Caki2 (cell line): ENCODE data around the gene RXFP4. TPM values are rescaled to one million over a fixed set of nuclear protein-coding genes. Genes with fewer than 3 reads are reported as not detected.

ENCODE experiments used
- DNase-seq: peaks from one replicate; pipeline ENCODE4 v3.0.0-alpha.2; 2015; ENCODE audit warnings: low read depth
- in situ Hi-C: cut with HindIII; loops from 2 replicates; pipeline ENCODE4 v1.10.0; 2016; ENCODE audit warnings: low sequenced_read_pairs, low pct_unique_long_range_greater_than_20kb, mixed read lengths
- total RNA-seq: library from RNA; depleted of rRNA; stranded (reverse); fragments of >200 nt; shearing (Covaris generic); gene quantifications from 2 replicates; pipeline ENCODE4 v1.2.3, GENCODE V29; 2014; ENCODE audit warnings: low replicate concordance

The RXFP4 gene
- total RNA-seq, 1 experiment from 2014 or later, result not detected

DNA sequence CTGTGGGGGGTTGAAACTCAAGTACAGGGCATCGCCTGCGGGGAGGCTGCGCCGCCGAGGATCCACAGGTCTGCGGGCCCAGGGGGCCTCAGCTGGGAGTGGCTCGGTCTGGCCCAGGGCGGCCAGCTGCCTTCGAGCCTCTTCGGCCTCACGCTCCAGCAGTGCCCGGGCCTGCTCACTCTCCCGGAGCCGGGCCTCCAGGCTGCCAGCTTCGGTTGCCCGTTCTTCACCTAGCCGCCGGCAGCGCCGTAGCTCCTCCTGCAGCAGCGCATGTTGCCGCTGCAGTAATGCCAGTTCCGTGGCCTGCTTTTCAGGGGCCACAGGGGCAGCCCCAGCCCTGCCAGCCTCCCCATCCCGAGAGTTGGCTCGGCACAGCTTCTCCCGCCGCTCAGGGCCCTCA is 9.4 kb downstream of the RXFP4 start:
- no peak for DNase-seq
- in situ Hi-C loops, result no loop called here

DNA sequence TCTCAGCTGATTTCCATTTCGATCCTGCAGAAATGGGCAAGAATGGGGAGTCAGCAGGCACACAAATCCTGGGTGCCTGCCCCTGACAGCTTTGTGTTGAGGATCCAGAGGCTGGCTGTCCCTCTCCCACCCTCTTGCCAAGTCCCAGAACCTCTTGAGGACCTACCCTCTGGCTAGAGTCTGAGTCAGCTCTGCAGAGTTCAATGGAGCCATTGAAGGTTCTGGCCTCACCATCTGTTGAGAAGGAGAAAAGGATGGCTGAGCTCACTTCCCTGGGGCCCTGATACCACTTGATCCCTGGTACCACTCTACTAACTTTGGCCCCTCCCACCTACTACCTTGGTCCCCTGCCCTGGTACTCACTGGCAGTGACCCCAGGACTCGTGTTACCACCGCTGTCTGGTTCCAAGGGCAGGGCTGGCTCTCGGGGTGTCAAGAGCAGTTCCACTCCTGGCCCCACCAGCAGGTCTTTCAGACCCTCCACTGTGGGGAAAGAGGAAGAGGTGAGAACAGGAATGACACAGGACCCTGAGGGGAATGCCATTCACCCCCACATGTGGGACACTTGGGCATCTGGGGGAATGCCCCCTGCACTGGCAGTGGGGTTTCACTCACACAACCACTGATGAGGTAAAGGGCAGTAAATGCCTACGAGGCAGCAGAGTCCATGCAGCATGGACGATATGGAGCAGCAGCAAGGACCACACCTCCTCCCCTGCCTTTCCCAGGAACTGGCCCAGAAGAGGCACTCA is 10.5 kb downstream of the RXFP4 start:
- in situ Hi-C loops, result no loop called here
- no peak for DNase-seq

DNA sequence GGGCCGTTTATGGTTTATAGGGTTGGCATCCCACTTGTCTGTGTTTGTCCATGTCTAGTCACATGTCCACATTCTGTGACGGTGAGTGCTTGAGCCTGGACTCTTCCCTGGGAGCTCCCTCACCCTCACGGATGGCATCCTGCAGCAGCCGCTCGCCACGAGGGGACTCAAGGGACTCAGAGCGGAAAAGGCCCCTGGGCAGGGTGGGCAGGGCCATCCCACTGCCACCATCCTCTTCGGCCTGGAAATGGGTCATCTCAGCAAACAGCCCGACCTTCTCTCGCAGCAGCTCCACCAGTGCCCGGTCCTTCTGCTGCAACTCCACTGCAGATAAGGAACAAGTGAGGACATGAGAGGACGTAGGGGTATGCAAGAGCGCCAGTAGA is 11.1 kb downstream of the RXFP4 start:
- in situ Hi-C loops, result no loop called here
- DNase-seq, result no peak

DNA sequence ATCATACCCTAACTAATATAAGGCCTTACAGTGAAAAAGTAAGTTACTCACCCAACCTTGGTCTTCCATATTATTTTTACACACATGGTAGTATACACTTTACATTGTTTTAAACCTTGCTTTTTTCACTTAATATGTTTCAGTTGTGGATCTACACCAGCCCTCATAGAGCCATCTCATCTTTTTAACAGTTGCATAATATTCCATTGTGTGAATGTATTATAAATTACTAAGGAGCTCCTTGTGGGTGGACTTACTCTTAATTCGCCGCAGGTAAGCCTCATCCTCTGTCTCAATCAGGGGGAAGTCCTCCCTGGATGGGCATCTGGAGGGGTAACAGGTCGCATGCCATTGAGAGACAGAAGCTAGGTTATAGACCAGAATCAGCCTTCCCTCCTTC is 13.2 kb downstream of the RXFP4 start:
- in situ Hi-C loops, result no loop called here
- DNase-seq, result no peak

DNA sequence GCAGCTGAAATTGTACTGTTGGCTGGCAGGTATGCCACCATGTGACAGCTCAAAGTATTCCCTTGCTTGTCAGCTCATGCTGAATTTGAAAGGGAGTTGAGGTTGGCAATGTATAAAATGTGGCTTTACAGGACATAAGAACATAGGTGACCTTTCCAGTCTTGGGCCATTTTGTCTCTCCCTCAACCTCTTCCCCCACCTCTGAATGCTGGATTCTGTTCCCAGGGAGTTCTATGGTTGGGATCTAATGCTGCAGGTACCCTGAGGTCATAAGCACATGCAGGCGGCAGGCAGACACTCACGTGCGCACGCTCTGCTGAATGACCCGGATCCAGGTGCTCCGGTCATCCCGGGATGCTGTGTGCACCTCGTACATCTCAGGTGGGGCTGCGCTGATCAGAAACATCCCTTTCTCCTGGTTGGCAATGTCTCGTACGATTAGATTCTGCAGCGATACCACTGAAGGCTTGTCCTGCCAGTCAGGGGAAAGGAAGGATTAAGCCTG is 16.0 kb downstream of the RXFP4 start:
- in situ Hi-C loops, result no loop called here
- no peak for DNase-seq

DNA sequence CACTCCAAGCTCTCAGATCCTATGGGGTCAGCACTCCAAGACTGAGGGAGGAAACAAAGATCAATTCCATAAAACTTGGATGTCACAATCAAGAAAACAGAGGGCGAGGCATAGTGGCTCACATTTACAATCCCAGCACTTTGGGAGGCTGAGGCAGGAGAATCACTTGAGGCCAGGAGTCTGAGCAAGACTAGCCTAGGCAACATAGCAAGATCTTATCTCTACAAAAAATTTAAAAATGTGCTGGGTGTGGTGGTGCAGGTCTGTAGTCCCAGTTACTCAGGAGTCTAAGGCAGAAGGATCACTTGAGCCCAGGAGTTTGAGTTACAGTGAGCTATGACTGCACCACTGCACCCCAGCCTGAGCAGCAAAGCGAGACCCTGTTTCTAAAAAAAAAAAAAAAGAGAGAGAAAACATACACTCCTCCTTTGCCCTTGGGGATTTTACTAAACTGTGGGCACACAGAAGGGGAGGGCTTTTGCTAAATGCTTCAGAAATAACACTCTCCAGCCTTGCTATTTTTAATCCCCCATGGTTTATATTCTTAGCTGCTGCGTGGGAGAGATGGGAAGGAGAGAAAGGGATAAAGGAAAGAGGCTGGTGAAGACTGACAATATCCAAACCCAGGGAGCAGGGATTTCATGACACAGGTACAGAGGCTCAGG is 18.8 kb downstream of the RXFP4 start:
- DNase-seq, result no peak
- in situ Hi-C loops, result no loop called here

DNA sequence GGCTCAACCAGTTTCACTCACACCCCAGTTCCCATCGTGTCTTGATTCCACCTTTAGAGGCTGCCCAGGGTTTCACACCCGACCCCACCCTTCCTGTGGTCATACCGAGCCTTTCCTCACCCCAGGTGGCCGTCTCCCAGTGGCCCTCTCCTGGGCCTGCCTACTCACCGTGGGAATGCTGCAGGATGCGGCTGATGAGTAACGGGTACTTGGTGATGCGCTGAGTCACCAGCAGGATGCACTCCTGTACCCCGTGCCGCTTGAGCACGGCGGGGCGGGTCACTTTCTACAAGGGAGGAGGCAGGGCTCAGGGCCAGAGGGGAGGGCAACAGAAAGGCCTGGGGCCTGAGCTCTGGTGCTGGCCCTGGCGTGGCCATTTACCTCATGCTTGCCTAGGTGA is 20.5 kb downstream of the RXFP4 start:
- in situ Hi-C loops, result no loop called here
- peak; percentile 98 for DNase-seq

DNA sequence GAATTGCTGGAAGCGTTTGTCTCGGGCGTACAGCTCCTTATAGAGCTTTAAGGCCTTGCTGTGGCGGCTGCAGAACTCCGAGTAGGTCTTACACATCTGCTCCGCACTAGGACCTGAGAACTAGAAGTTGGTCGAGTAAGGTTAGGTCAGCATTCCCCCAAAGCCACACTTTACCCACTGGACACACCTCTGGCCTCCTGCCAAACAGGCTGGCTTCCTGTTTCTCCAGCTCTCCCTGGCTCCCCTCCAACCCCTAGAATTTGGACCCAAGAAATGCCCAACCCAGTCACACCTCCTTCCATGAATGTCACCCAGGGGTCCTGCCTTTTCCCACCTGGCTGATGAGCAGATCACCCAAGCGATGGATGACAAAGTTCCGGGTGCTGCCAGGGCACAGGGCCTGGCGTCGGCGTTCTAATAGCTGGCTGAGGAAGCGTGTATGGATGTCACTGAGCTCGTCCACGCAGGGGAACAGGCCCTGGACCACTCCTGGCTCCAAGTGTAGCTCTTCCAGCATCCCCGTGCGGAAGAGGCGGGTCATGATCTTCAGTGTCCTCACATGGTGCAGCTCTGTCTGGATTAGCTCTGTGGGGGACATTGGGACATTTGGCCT is 21.3 kb downstream of the RXFP4 start:
- in situ Hi-C loops, result no loop called here
- DNase-seq, result peak; percentile 62

DNA sequence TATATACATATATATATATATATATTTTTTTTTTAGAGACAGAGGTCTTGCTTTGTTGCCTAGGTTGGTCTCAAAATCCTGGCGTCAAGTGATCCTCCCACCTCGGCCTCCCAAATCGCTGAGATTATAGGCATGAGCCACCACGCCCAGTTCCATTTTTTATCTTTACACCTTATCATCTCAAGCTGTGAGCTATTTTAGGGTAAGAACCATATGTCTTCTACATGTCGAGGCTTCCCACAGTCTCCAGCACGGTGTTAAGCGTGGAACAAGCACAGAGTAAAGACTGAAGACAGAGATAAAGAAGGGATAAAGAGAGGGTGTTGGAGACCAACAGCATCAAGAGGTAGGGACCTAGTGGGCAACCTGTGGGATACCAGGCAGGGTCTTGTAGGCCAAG is 22.8 kb downstream of the RXFP4 start:
- DNase-seq, result no peak
- in situ Hi-C loops, result no loop called here

DNA sequence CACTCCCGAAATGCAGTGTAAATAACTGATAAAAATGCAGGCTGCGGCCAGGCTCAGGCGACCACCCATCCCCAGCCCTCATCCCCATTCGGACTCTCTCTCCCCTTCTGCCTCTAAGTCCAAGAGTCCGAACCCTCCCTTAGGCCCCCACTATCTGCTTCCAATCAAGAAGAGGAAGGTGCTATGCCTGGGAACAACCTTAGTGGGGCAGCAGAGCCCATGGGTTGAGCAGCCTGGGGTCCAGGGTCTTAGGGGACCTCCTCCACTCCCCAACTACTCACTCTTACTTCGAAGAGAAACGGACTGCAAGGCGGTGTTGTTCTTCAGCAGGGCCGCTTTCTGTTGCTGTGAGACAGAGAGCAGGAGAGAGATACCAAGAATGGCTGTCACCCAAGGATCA is 24.7 kb downstream of the RXFP4 start:
- in situ Hi-C loops, result no loop called here
- no peak for DNase-seq

DNA sequence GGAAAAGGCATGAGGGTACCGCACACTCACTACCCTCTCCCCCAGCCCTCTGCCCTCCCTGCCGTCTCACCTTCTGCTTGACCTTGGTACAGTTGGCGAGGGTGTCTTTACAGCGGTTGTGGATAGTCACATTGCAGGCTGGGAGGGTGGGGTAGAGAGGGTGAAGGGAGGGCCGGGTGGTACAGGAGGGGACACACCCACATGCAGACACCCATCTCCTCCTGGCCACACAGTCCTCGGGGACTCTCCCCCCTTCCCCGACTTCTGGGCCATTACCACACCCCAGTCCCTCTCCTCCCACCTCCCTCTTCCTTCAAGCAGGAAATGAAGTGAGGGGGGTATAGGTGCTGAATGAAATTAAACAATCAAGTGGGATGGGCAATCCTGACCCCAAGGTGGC is 25.3 kb downstream of the RXFP4 start:
- in situ Hi-C loops, result no loop called here
- DNase-seq, result no peak

DNA sequence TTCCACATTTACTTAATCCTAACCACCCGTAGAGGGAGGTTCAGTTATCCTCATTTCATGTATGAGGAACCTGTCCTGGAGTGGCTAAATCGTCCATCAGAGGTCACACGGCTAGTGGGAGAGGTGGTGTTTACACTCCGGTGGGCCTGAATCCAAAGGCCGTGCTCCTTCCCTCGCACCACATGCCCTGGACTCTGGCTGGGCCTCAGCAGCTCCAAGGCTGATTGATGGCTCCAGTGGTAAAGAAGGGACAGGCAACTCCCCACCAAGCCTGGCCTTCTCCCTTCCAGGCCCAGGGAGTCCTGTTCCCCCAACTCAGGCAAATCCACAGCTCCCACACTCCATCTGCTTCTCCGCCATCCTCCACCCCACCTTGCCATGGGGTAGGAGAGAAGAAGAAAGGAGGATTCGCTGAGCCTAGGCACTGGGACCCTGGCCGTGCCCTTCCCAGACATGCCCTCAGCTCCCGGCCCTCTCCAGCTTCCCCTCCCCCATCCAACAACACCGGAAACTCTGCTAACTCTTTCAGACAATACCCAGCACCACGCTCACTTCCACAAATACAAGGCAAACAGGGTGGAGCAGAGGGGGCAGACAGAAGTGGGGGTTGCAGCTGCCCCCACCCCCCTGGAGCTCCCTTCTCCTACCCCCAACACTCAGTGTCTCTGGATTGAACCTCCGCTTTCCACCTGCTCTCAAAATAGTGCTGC is 26.1 kb downstream of the RXFP4 start:
- no peak for DNase-seq
- in situ Hi-C loops, result no loop called here

DNA sequence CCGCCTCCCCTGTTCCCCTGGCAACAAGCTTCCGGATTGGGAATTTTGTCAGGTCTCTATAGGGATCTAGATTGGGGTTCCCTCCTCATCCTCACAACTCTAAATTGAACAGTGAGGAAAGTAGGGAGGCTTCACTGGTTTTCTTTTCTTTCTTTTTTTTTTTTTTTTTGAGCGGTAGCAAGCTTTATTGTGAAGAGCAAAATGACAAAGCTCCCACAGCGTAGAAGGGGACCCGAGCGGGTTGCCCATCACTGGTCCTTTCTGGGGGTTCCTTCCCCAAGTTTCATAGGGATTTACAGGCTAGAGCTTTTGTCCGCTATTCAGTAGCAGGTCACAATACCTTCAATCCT is 26.6 kb downstream of the RXFP4 start:
- DNase-seq, result no peak
- in situ Hi-C loops, result no loop called here

DNA sequence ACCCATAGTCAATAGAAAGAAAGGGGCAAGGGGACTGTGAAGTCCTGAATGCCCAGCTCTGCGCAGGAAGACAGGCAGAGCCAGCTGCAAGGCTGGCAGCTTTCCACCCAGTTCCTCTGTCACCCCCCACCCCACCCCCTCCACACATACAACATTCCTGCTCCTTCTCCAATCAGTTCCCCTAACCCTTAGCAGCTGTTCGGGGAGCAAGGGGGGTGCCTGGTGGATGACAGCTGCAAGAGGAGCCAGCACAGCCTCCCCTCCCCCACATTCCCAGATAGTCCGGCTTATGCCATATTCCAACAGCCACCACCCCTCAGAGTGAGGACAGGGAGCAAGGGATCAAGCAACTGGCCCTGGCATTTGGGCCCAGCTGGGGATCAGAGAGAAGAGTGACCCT is 27.2 kb downstream of the RXFP4 start:
- DNase-seq, result no peak
- in situ Hi-C loops, result no loop called here

DNA sequence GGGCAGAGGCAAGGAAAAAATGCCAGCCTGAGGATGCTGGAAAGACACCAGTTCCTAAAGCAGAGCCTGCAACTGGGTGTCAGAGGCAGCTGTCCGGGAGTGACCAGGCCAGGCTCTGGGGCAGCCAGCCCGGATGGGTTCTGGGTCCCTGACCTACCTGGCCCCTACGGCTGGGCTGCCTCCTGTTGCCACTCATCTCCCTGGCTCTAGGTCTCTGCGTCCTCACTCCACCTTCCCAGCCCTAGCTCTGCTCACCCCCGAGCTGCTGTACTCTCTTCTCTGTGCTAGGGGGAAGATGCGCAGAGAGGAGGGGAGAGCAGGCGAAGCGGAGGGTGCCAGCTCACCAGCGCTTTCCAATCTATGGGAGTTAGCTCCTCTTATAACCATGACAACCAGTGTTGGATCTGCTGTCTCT is 27.9 kb downstream of the RXFP4 start:
- in situ Hi-C loops, result no loop called here
- DNase-seq, result no peak

DNA sequence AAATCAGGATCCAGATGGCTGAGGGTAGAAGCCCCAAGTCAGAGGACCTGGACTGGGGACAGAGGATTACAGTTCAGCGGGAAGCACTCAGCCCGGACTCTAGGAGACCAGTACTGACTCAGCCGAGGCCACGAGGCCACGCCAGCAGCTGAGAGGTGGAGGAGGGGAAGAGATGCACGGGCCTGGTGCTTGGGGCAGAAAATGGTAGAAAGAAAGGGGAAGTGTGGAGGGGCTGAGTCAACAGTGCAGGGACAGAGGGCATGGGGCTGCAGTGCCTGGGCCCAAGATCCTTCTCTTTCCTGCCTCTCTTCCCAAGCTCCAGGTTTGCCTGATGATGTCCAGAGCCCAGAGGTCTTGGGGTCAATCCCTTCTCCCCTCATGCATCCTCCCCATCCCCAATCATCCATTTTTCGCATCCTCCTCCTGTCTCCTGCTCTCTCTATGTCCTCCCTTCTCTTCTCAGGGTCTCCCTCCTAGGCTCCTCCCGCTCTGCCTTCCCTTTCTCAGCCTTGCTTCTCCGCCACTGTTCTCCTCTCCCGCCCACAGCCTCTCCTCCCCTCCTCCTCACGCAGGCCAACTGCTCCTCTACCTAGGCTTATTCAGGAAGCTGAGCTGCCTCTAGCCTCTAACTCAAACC is 29.2 kb downstream of the RXFP4 start:
- in situ Hi-C loops, result no loop called here
- DNase-seq, result no peak

DNA sequence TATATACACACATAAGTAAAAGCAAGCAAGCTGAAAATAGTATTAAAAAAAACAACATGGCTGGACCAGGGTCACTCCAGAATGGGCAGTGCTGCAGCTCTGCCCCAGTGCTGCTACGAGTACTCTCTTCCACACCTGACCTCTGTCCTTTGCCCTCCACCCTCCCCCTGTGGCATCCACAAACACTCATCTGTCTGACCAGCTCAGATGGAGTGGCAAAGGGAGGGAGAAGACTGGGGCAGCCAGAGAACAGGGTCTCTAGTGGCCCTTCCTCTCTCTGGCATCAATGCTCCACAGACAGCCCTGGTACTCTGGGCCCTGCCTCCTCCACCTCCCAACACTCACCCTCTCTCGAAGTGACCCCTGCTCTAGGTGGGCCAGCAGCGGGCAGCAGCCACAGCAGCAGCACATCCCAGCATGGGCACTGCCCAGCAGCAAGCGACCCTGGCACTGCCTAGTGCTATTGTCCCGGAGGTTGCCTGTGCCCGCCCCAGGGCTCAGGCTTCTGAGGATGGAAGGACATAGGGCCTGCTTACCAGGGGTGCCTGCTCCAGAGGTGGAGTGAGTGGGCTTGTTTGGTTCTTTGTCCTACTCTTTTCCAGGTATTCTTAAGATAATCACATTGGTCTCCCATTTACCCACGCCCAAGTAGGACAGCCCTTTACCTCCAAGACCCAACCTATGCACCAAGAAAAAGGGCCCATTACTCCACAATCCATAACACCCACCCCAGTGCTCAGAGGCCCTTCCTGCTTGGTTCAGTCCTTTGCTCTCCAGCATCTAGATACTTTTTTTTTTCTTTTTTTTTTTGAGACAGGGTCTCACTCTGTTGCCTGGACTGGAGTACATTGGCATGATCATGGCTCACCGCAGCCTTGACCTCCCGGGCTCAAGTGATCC is 30.7 kb downstream of the RXFP4 start:
- no peak for DNase-seq
- in situ Hi-C loops, result no loop called here

DNA sequence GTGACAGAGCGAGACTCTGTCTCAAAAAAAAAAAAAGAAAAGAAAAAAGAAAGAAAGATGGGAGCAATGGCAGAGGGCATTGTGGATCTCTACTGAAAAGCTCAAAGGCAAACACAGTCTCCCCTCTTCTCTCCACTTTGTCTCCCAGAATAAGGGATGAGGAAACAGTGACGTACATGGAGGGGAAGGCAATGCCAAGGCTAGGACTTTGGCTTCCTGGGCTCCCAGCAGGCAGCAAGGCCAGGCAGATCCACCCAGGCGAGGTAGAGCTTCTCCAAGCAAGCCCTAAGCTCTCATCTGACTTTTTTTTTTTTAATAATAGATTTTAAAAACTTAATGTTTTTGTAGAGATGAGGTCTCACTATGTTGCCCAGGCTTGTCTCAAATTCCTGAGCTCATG is 32.3 kb downstream of the RXFP4 start:
- DNase-seq, result no peak
- in situ Hi-C loops, result no loop called here
